K562 (cell line): ENCODE results near the gene MPHOSPH6. TPM values are rescaled to one million over a fixed set of nuclear protein-coding genes. Genes with fewer than 3 reads are reported as not detected.

Experiments
- ATAC-seq: fragments of 200-7000 bp; cut with Tn5 transposase; 3 replicates; pipeline ENCODE4 v1.9.1; 2020; ENCODE audit warnings: moderate library complexity
- BruUV-seq: library from RNA; stranded (reverse); fragments of 400-500 nt; replicated peaks from 2 replicates; lab custom pipeline; 2021; lab: Mats Ljungman, UMichigan
- CTCF ChIA-PET: fragments of 300-600 bp; formaldehyde crosslinking; extraction: SDS; loops from one replicate; lab custom pipeline; 2021; ENCODE audit warnings: low intra/inter-chr PET ratio; lab: Yijun Ruan, JAX
- POLR2A ChIA-PET: fragments of 300-600, 350-650 bp; sonication (Branson Sonifier 250); formaldehyde crosslinking; extraction: SDS; loops from one replicate; lab custom pipeline; 2021; ENCODE audit warnings: antibody characterized with exemption, inconsistent platforms; lab: Yijun Ruan, JAX
- DNase-seq, 4 experiments: peaks; one replicate each; pipeline versions ENCODE4 v3.0.0 to v3.0.0-alpha.2; 2011 to 2018; ENCODE audit warnings: low spot score in 3 of 4, mixed read lengths in 3 of 4; ENCODE audit errors: extremely low read depth in 1 of 4
- FAIRE-seq: peaks from 2 replicates; lab custom pipeline; 2011; peaks lifted over from hg19 to GRCh38; lab: Jason Lieb, UNC
- H2AFZ ChIP-seq: 2 replicates; pipeline ENCODE4 v1.6.0; 2011; ENCODE audit warnings: low read depth, low read length, control low read depth, inconsistent platforms
- H3K27ac ChIP-seq: fragments of 200-600 bp; 3 replicates; pipeline ENCODE4 v1.8.0; 2011; ENCODE audit warnings: low read depth, mild to moderate bottlenecking, control low read depth, inconsistent platforms, low read length, moderate library complexity, mixed read lengths; ENCODE audit errors: extremely low read depth
- H3K27me3 ChIP-seq, 2 experiments: fragments of 300-600 bp in 1 of 2; 2 replicates in 1 of 2; 3 replicates in 1 of 2; pipeline versions ENCODE4 v1.6.0 to v1.8.0; 2011; ENCODE audit warnings: inconsistent platforms in 2 of 2, low read length in 2 of 2, mild to moderate bottlenecking in 1 of 2, mixed read lengths in 1 of 2, moderate library complexity in 1 of 2; ENCODE audit not compliant: control insufficient read depth in 2 of 2, insufficient read depth in 2 of 2
- H3K36me3 ChIP-seq: fragments of 300-600 bp; 3 replicates; pipeline ENCODE4 v1.8.0; 2011; ENCODE audit warnings: mild to moderate bottlenecking, low read length, inconsistent platforms; ENCODE audit not compliant: control insufficient read depth, insufficient read depth
- H3K4me1 ChIP-seq, 2 experiments: fragments of 200-600 bp in 1 of 2; replicated peaks in 1 of 2; 2 replicates in 1 of 2; 3 replicates in 1 of 2; pipeline versions ENCODE4 v1.5.1 to v1.8.0; 2011; ENCODE audit warnings: inconsistent platforms in 2 of 2, low read length in 2 of 2, mild to moderate bottlenecking in 1 of 2, mixed read lengths in 1 of 2, moderate library complexity in 1 of 2; ENCODE audit not compliant: control insufficient read depth in 2 of 2, insufficient read depth in 2 of 2
- H3K4me2 ChIP-seq: 2 replicates; pipeline ENCODE4 v1.6.1; 2011; ENCODE audit warnings: low read length, control low read depth, inconsistent platforms, mixed read lengths; ENCODE audit not compliant: insufficient read depth
- H3K4me3 ChIP-seq: fragments of 200-600 bp; sonication (generic), shearing (Covaris generic); 2 replicates; pipeline ENCODE4 v1.5.1; 2016; ENCODE audit warnings: control low read depth, inconsistent platforms
- H3K79me2 ChIP-seq: fragments of 200-600 bp; 3 replicates; pipeline ENCODE4 v1.8.0; 2011; ENCODE audit warnings: low read length, inconsistent platforms; ENCODE audit not compliant: control insufficient read depth, insufficient read depth
- H3K9ac ChIP-seq, 2 experiments: 2 replicates each; pipeline versions ENCODE4 v1.6.0 to v1.6.1; 2011; ENCODE audit warnings: low read depth in 2 of 2, low read length in 2 of 2, control low read depth in 1 of 2, inconsistent platforms in 1 of 2, mild to moderate bottlenecking in 1 of 2, mixed read lengths in 1 of 2; ENCODE audit not compliant: insufficient read depth in 1 of 2
- H3K9me1 ChIP-seq: one replicate; pipeline ENCODE4 v1.6.0; 2011; ENCODE audit warnings: inconsistent platforms, mild to moderate bottlenecking, low read length, moderate library complexity; ENCODE audit not compliant: control insufficient read depth, insufficient read depth
- H3K9me3 ChIP-seq: replicated peaks from 2 replicates; pipeline ENCODE4 v1.5.1; 2011; ENCODE audit warnings: low read depth, low read length, inconsistent platforms; ENCODE audit not compliant: control insufficient read depth, insufficient read depth
- H4K20me1 ChIP-seq: replicated peaks from 2 replicates; pipeline ENCODE4 v1.6.1; 2011; ENCODE audit warnings: low read length, inconsistent platforms, mixed read lengths; ENCODE audit not compliant: control insufficient read depth, insufficient read depth
- CAMTA2 ChIP-seq: fragments of 250-450 bp; sonication (Bioruptor Pico); conservative IDR thresholded peaks from 2 replicates; pipeline ENCODE4 v1.5.1; 2022
- GATAD2A ChIP-seq: fragments of 450-650 bp; IDR thresholded peaks from 2 replicates; pipeline ENCODE4 v1.6.1; 2017
- HEY1 ChIP-seq: fragments of 250-450 bp; sonication (Bioruptor Pico); IDR thresholded peaks from 2 replicates; pipeline ENCODE4 v1.5.0; 2020; ENCODE audit warnings: mild to moderate bottlenecking, moderate library complexity, borderline replicate concordance
- KAT7 ChIP-seq: sonication (generic); formaldehyde crosslinking; IDR thresholded peaks from 2 replicates; pipeline ENCODE4 v1.8.0; 2022; ENCODE audit warnings: missing genetic modification reagents, mild to moderate bottlenecking, borderline replicate concordance
- KDM2B ChIP-seq: fragments of 250-450 bp; sonication (Bioruptor Pico); IDR thresholded peaks from 2 replicates; pipeline ENCODE4 v1.8.0; 2021; ENCODE audit warnings: mild to moderate bottlenecking, moderate library complexity
- SRSF1 ChIP-seq: fragments of 200-400 bp; formaldehyde crosslinking; IDR thresholded peaks from 2 replicates; pipeline ENCODE4 v1.6.1; 2017; ENCODE audit warnings: mild to moderate bottlenecking, low read depth, low read length, moderate library complexity
- TOE1 ChIP-seq, 2 experiments: fragments of 450-650 bp in 1 of 2; sonication (generic) in 1 of 2; formaldehyde crosslinking in 1 of 2; IDR thresholded peaks; 2 replicates each; pipeline versions ENCODE4 v1.7.1 to v1.8.0; 2016 to 2022; ENCODE audit warnings: borderline replicate concordance in 2 of 2, mild to moderate bottlenecking in 2 of 2, antibody characterized with exemption in 1 of 2, inconsistent platforms in 1 of 2, low read depth in 1 of 2, missing genetic modification reagents in 1 of 2, moderate library complexity in 1 of 2
- UBTF ChIP-seq, 2 experiments: IDR thresholded peaks; 2 replicates each; pipeline ENCODE4 v1.6.1; 2012; ENCODE audit warnings: improper control_type of control experiment in 2 of 2, low read depth in 2 of 2, low read length in 2 of 2, borderline replicate concordance in 1 of 2
- ZMIZ1 ChIP-seq, 2 experiments: fragments of 150-350 bp in 1 of 2; IDR thresholded peaks; 2 replicates each; pipeline ENCODE4 v1.6.1; 2012 to 2016; ENCODE audit warnings: low read depth in 2 of 2, low read length in 2 of 2, mild to moderate bottlenecking in 1 of 2, moderate library complexity in 1 of 2
- ZNF280B ChIP-seq: fragments of 250-450 bp; sonication (Bioruptor Pico); IDR thresholded peaks from 2 replicates; pipeline ENCODE4 v1.5.1; 2021; ENCODE audit warnings: mild to moderate bottlenecking
- ZNF444 ChIP-seq: fragments of 250-450 bp; sonication (Bioruptor Pico); IDR thresholded peaks from 2 replicates; pipeline ENCODE4 v1.4.0; 2020; ENCODE audit warnings: mild to moderate bottlenecking, moderate library complexity
- ZNF639 ChIP-seq, 2 experiments: fragments of 200-800 bp in 1 of 2; sonication (Bioruptor generic) in 1 of 2; sonication (generic) in 1 of 2; formaldehyde crosslinking in 1 of 2; IDR thresholded peaks in 1 of 2; conservative IDR thresholded peaks in 1 of 2; 2 replicates each; pipeline versions ENCODE4 v1.5.0 to v1.6.1; 2016 to 2020; ENCODE audit warnings: missing compliant biosample characterization in 1 of 2, missing genetic modification characterization in 1 of 2, missing genetic modification reagents in 1 of 2
- WGBS: fragments of 100-300 bp; shearing (Covaris generic); methylation state at CpG from one replicate; pipeline ENCODE4 v1.1.6; 2016; ENCODE audit warnings: low coverage, mixed read lengths; ENCODE audit not compliant: insufficient coverage; ENCODE audit errors: missing lambda C conversion rate; 5-methylcytosine and 5-hydroxymethylcytosine counted together
- in situ Hi-C: fragments of 300-500 bp; cut with MboI; formaldehyde crosslinking; loops from 4 replicates; pipeline ENCODE4 v1.15.0; 2018; ENCODE audit warnings: inconsistent platforms, mixed read lengths
- intact Hi-C: fragments of 100-400 bp; cut with micrococcal nuclease; formaldehyde crosslinking; loops from 2 replicates; pipeline ENCODE4 v1.14.2; 2022
- polyA plus RNA-seq, 8 experiments: library from polyadenylated mRNA; depleted of rRNA in 4 of 8; stranded (reverse) in 5 of 8; unstranded in 3 of 8; fragments of >200 nt; fragmentation: Nextera tagmentation in 2 of 8; fragmentation: Illumina TruSeq in 1 of 8; extraction: Ambion mirVana in 2 of 8; extraction: Trizol in 1 of 8; gene quantifications; 2 replicates each; pipeline versions ENCODE4 v1.2.1 to v1.2.3, GENCODE V29; 2011 to 2014; ENCODE audit warnings: inconsistent platforms in 1 of 8, missing spikeins in 1 of 8
- total RNA-seq, 7 experiments: library from RNA; depleted of rRNA in 6 of 7; stranded (reverse); fragments of >200 nt in 6 of 7; fragmentation: Illumina TruSeq in 2 of 7; extraction: Trizol in 2 of 7; gene quantifications; 2 replicates each; pipeline versions ENCODE4 v1.2.1 to v1.2.3, GENCODE V29; 2011 to 2021; ENCODE audit warnings: low replicate concordance in 1 of 7

Gene MPHOSPH6
- total and polyA plus RNA-seq, 9 of the 15 experiments (the other 6 are each of a cell fraction or from before 2014, with no cell fraction given): 37.0 to 153 (median 76.7) TPM

- POLR2A ChIA-PET: no interaction called here
- intact Hi-C loops: no loop called here
- no peaks in the 10 kb centered on the region for H3K36me3 ChIP-seq
- no peak for TF ChIP-seq TOE1 (IDR thresholded peaks at IDR 0.05; ENCODE audit: borderline replicate concordance)
- TF ChIP-seq TOE1 (CRISPR knock-in tag; IDR thresholded peaks at IDR 0.05; ENCODE audit: borderline replicate concordance, low read depth): no peak
- TF ChIP-seq GATAD2A: no peak
- no peak for TF ChIP-seq SRSF1
- TF ChIP-seq KDM2B: no peak
- no peak for TF ChIP-seq UBTF (IDR thresholded peaks at IDR 0.05; ENCODE audit: borderline replicate concordance in 1 of 2, low read depth in 2 of 2, low read length in 2 of 2)
- no peak for TF ChIP-seq ZNF280B (CRISPR knock-in tag)
- no peak for TF ChIP-seq ZNF639 (CRISPR knock-in tag; conservative IDR thresholded peaks at IDR 0.05 in 1 of 2, IDR thresholded peaks at IDR 0.05 in 1 of 2)
- TF ChIP-seq KAT7 (CRISPR knock-in tag): no peak
- no peak for TF ChIP-seq HEY1 (CRISPR knock-in tag)
- TF ChIP-seq ZMIZ1 (IDR thresholded peaks at IDR 0.05; ENCODE audit: low read depth in 2 of 2, low read length in 2 of 2): no peak
- TF ChIP-seq CAMTA2 (CRISPR knock-in tag): no peak
- no peak for TF ChIP-seq ZNF444 (CRISPR knock-in tag)
Observed at GRCh38 chr16:82178352-82178751, 8.3 kb upstream of the MPHOSPH6 start.

More at GRCh38 chr16:82178352-82178751, 8.3 kb upstream of the MPHOSPH6 start:
- H4K20me1 ChIP-seq: no peaks in the 10 kb centered on the region
- H3K4me3 ChIP-seq: no peak overlapping the region
- no peak overlapping the region for H3K4me2 ChIP-seq
- no peaks in the 10 kb centered on the region for H3K9me3 ChIP-seq
- DNase-seq (no peak), FAIRE-seq (no peak), ATAC-seq (no peak)
- BruUV-seq: no TSS peak
- 2% methylated on average over 2 of the region's 2 CpGs for WGBS
- no peak overlapping the region for H3K9ac ChIP-seq
- H3K27ac ChIP-seq: no peak overlapping the region
- H3K9me1 ChIP-seq: no peaks in the 10 kb centered on the region
- CTCF ChIA-PET: no interaction called here
- H3K4me1 ChIP-seq: no peaks in the 10 kb centered on the region
- in situ Hi-C loops: no loop called here
- no peak overlapping the region for H2AFZ ChIP-seq
- no peaks in the 10 kb centered on the region for H3K79me2 ChIP-seq
- H3K27me3 ChIP-seq: peaks cover 5 to 23% of the 10 kb centered on the region in 2 experiments; a peak in 3 of 5 replicates
